Neutrophil (primary cell): ENCODE data around the gene HSPA6.

ENCODE experiments used
- H3K27ac ChIP-seq: fragments of 200-600 bp; sonication (generic); 2 replicates; pipeline ENCODE4 v1.5.1; 2016; ENCODE audit warnings: mild to moderate bottlenecking, moderate library complexity
- H3K27me3 ChIP-seq: fragments of 200-600 bp; sonication (generic); 2 replicates; pipeline ENCODE4 v1.6.0; 2016; ENCODE audit warnings: mild to moderate bottlenecking
- H3K36me3 ChIP-seq: fragments of 200-600 bp; sonication (generic); 2 replicates; pipeline ENCODE4 v1.5.1; 2017
- H3K4me1 ChIP-seq, 2 experiments: fragments of 200-600 bp in 1 of 2; sonication (generic) in 1 of 2; 1 replicate in 1 of 2; 2 replicates in 1 of 2; pipeline versions ENCODE4 v1.5.1 to v1.6.1; 2013 to 2016; ENCODE audit warnings: low read depth in 1 of 2, low read length in 1 of 2, mild to moderate bottlenecking in 1 of 2, moderate library complexity in 1 of 2; ENCODE audit not compliant: control insufficient read depth in 1 of 2, insufficient read depth in 1 of 2
- H3K4me3 ChIP-seq, 2 experiments: fragments of 200-600 bp in 1 of 2; sonication (generic) in 1 of 2; 1 replicate in 1 of 2; 2 replicates in 1 of 2; pipeline ENCODE4 v1.5.1; 2013 to 2016; ENCODE audit warnings: low read depth in 1 of 2, low read length in 1 of 2, mild to moderate bottlenecking in 1 of 2, moderate library complexity in 1 of 2
- H3K9me3 ChIP-seq: fragments of 200-600 bp; sonication (generic); 2 replicates; pipeline ENCODE4 v1.5.1; 2016
- TF ChIP-seq, protein P1 (sequence below): fragments of 200-600 bp; sonication (generic); IDR thresholded peaks from 2 replicates; pipeline ENCODE4 v1.5.1; 2016; ENCODE audit warnings: antibody characterized with exemption

Gene HSPA6

GRCh38 chr1:161501234-161501633, 23.1 kb upstream of the HSPA6 start:
- peaks cover 44 to 69% of the 10 kb centered on the region in 2 experiments for H3K4me1 ChIP-seq
- TF ChIP-seq, protein P1, sequence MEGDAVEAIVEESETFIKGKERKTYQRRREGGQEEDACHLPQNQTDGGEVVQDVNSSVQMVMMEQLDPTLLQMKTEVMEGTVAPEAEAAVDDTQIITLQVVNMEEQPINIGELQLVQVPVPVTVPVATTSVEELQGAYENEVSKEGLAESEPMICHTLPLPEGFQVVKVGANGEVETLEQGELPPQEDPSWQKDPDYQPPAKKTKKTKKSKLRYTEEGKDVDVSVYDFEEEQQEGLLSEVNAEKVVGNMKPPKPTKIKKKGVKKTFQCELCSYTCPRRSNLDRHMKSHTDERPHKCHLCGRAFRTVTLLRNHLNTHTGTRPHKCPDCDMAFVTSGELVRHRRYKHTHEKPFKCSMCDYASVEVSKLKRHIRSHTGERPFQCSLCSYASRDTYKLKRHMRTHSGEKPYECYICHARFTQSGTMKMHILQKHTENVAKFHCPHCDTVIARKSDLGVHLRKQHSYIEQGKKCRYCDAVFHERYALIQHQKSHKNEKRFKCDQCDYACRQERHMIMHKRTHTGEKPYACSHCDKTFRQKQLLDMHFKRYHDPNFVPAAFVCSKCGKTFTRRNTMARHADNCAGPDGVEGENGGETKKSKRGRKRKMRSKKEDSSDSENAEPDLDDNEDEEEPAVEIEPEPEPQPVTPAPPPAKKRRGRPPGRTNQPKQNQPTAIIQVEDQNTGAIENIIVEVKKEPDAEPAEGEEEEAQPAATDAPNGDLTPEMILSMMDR = no peak

GRCh38 chr1:161502181-161502580, 22.2 kb upstream of the HSPA6 start:
- H3K4me3 ChIP-seq = no peak overlapping the region
- H3K36me3 ChIP-seq = peaks cover 14% of the 10 kb centered on the region
- no peaks in the 10 kb centered on the region for H3K9me3 ChIP-seq
- peaks cover 44 to 76% of the 10 kb centered on the region in 2 experiments for H3K4me1 ChIP-seq
- H3K27me3 ChIP-seq = no peaks in the 10 kb centered on the region
- no peak overlapping the region for H3K27ac ChIP-seq
- TF ChIP-seq, protein P1 = no peak

More at GRCh38 chr1:161501234-161501633, 23.1 kb upstream of the HSPA6 start:
- Histone ChIP-seq H3K36me3 (peaks cover 5% of the 10 kb centered on the region), H3K27ac (peak overlapping the region; percentile 72), H3K27me3 (no peaks in the 10 kb centered on the region), H3K9me3 (no peaks in the 10 kb centered on the region), H3K4me3 (no peak overlapping the region)

DNA sequence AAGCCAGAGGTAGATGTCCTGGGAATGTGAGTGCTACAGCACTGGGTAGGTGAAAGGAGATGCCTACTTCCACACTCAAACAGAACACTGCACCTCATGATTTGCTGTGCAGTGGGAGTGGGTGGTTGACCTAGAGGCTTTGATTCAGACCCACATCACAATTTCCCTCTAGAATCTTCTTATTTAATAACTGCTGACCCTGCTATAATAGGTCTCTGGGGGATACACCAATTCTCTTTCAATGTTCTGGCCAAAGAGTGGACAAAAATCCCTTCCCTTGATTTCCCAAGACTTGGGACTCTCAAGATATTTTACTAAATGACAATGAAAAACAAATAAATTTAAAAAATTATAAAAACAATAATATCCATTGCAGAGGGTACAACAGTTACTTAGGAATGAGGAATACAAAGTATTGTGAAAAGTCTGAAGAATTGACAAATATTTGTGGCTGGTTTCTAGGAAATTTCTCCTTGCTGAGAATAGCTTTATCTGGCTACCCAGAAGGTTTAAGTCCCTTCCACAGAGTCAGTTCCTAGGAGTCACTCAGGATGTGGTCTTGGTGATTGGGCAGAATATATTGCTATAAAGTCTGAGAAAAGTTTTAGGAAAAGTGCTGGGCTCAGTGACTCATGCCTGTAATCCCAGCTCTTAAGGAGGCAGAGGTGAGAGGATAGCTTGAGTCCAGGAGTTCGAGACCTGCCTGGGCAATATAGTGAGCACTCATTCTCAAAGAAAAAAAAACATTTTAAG, 21.5 kb upstream of the HSPA6 start:
- Histone ChIP-seq H3K36me3 (peaks cover 21% of the 10 kb centered on the region), H3K27ac (no peak overlapping the region), H3K27me3 (no peaks in the 10 kb centered on the region), H3K4me3 (no peak overlapping the region), H3K4me1 (peaks cover 48 to 79% of the 10 kb centered on the region in 2 experiments), H3K9me3 (no peaks in the 10 kb centered on the region)
- TF ChIP-seq, protein P1 = no peak

DNA sequence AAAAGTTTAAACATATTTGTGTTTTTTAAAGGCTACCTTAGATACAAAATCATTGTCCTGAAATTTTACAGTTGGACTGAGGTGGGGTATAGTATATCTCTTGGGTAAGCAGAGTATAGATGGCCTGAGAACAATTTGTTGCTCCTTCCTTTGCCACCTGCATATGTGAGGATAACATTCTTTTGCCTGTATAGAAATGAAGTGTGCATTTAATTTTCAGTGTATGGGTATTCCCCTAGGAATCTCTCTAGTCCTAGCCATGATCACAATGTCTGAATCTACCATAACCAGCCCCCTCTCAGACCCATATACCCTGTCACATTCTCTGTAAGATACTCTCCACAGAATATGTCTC, 21.0 kb upstream of the HSPA6 start:
- TF ChIP-seq, protein P1 = no peak
- peaks cover 52 to 79% of the 10 kb centered on the region in 2 experiments for H3K4me1 ChIP-seq
- no peak overlapping the region for H3K27ac ChIP-seq
- H3K27me3 ChIP-seq = no peaks in the 10 kb centered on the region
- H3K9me3 ChIP-seq = no peaks in the 10 kb centered on the region
- no peak overlapping the region for H3K4me3 ChIP-seq
- H3K36me3 ChIP-seq = peaks cover 26% of the 10 kb centered on the region

GRCh38 chr1:161505686-161506085, 18.7 kb upstream of the HSPA6 start:
- peaks cover 52 to 79% of the 10 kb centered on the region in 2 experiments for H3K4me1 ChIP-seq
- peak overlapping the region; percentile 99 for H3K27ac ChIP-seq
- H3K27me3 ChIP-seq = no peaks in the 10 kb centered on the region
- TF ChIP-seq, protein P1 = no peak
- H3K36me3 ChIP-seq = peaks cover 50% of the 10 kb centered on the region
- no peaks in the 10 kb centered on the region for H3K9me3 ChIP-seq
- peak overlapping the region; percentile 93 to 94 for H3K4me3 ChIP-seq
